Measurements from ENCODE around the gene PXK.

DNA sequence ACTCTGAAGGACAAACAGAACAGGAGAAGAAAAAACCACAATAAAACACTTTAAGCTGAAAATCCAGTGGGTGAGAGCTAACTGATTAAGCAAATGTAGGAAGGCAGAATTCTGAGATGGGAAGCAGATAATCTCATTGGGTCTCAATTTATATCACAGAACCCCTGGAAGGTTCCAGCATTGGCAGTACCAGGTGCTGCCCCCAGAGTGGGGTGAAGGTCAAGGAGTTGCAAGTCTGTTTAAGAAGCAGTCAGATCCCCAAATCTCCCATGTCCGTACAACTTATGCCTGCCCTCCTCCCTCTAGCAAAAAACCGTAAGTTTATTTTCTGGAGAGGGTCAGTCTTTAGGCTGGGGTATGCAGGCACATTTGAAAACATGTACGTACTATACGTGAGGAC, 45.1 kb downstream of the PXK start:
- no peak for TF ChIP-seq POLR2A (IDR thresholded peaks at IDR 0.05)
- TF ChIP-seq, protein P1, sequence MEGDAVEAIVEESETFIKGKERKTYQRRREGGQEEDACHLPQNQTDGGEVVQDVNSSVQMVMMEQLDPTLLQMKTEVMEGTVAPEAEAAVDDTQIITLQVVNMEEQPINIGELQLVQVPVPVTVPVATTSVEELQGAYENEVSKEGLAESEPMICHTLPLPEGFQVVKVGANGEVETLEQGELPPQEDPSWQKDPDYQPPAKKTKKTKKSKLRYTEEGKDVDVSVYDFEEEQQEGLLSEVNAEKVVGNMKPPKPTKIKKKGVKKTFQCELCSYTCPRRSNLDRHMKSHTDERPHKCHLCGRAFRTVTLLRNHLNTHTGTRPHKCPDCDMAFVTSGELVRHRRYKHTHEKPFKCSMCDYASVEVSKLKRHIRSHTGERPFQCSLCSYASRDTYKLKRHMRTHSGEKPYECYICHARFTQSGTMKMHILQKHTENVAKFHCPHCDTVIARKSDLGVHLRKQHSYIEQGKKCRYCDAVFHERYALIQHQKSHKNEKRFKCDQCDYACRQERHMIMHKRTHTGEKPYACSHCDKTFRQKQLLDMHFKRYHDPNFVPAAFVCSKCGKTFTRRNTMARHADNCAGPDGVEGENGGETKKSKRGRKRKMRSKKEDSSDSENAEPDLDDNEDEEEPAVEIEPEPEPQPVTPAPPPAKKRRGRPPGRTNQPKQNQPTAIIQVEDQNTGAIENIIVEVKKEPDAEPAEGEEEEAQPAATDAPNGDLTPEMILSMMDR (IDR thresholded peaks at IDR 0.05): no peak
- no peak for TF ChIP-seq POLR2AphosphoS5 (IDR thresholded peaks at IDR 0.05)
- TF ChIP-seq EP300 (IDR thresholded peaks at IDR 0.05): no peak
